SK-MEL-5 (cell line): ENCODE results near the gene DYDC1. TPM values are rescaled to one million over a fixed set of nuclear protein-coding genes. Genes with fewer than 3 reads are reported as not detected.
"Not testable (repeated sequence)": the region's sequence is repeated elsewhere in the genome, so short reads cannot be mapped to it uniquely, and the experiment has no call there.

Experiments used
- DNase-seq: peaks from one replicate; pipeline ENCODE4 v3.0.0-alpha.2; 2016; ENCODE audit warnings: low read depth, low spot score
- in situ Hi-C: cut with HindIII; loops from 2 replicates; pipeline ENCODE4 v1.10.0; 2016; ENCODE audit warnings: low sequenced_read_pairs, high pct_unique_total_duplicates, low pct_unique_long_range_greater_than_20kb
- total RNA-seq: library from RNA; depleted of rRNA; stranded (reverse); fragments of >200 nt; shearing (Covaris generic); gene quantifications from 2 replicates; pipeline ENCODE4 v1.2.3, GENCODE V29; 2014

DYDC1 gene
- total RNA-seq, 1 experiment from 2014 or later = not detected

DNA sequence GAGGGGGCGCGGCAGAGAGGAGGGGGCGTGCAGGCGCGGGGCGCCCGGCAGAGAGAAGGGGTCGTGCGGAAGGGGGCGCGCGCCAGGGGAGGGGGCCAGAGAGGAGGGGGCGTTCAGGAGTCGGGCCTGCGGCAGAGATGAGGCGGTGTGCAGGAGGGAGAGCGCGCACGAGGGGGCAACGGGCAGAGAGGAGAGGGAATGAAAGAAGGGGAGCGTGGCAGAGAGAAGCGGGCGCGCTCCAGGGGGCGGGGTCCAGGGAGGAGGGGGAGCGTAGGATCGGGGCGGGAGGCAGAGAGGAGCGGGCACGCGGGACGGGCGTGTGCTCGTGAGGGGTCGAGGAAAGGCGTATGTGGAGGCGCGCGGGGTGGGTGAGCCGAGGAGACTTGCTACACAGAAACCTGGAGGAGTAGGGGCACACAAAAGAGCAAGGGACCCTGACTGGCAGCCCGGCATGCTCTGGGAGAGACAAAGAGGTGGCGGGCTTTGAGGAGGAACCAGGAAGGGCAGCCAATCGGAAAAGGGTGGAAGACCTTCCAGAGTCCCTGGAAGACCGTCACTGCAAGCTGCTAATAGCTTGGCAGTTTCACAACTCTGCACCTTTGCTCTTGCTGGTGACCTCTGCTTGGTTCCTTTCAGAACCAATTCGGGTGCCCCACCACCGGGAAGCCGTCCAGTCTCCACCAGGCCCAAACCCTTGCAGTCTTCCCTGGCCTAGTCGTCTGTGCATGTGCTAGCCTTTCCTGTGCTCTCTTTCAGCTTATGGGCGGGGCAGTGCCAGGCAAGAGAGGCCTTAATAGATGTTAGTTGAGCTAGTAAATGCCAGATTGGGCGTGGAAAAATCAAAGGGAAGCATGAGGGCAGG lies 665 bp upstream of the DYDC1 start:
- no peak for DNase-seq
- in situ Hi-C loops = no loop called here

- in situ Hi-C loops = no loop called here
Observed at GRCh38 chr10:80351220-80351619, 5.3 kb downstream of the DYDC1 start.

DNA sequence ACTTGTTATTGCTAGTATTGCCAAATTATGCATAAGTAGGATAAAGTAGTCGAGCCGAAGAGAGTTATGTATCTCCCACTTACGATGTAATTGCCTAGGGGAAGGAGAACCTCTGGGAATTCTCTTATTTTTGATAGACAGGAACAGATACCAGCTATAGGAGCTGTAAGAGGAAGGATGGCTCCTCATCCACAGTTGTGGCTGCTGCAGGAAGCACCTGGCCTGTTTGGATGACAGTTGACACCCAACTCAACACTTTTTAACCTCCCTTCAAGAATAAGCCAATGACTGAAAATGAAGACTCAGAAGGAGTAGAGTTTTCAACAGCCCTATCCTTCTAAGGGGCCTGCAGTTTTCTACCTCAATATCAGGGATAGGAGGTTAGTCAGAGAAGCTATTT lies 6.3 kb downstream of the DYDC1 start:
- in situ Hi-C loops = no loop called here
- DNase-seq = no peak

More at GRCh38 chr10:80351220-80351619, 5.3 kb downstream of the DYDC1 start:
- no peak for DNase-seq

GRCh38 chr10:80344912-80345311 lies 11.6 kb downstream of the DYDC1 start:
- no peak for DNase-seq
- in situ Hi-C loops = no loop called here

DNA sequence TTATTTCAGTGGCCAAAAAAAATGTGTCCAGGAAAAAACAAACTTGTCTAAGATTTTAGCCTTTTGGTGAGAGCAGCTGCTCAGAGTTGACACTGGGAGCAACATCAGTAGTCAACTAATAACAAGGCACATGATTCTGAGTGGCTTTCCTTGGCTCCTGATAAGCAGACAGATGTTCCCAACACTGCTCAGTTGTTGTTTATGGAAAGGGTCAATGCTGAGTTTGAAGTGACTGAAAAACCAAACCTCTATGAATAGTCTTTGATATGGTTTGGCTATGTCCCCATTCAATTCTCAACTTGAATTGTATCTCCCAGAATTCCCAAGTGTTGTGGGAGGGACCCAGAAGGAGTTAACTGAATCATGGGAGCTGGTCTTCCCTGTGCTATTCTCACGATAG lies 12.3 kb downstream of the DYDC1 start:
- peak; percentile 15 for DNase-seq
- in situ Hi-C loops = no loop called here

DNA sequence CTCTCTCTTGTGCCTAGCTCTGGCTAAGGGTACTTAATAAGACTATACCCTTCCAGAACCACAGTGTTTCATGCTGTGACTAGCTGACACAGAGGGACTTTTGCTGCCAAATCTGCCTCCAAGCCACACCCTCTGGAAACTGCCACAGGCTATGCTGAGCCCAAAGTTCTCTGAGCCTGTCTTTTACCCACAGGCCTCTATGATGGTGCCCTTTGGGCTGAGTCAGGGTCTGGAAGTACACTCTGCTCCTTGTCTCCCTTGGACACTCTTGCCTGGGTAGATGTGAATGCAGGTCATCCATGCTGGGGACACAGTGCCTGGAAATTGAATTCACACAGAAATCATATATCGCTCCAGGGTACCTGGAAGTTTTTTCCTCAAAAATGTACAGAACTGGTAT lies 22.6 kb downstream of the DYDC1 start:
- in situ Hi-C loops = no loop called here
- DNase-seq = no peak

GRCh38 chr10:80324891-80325364 lies 31.6 kb downstream of the DYDC1 start:
- in situ Hi-C loops = no loop called here
- DNase-seq = no peak

- in situ Hi-C loops = no loop called here
- DNase-seq = peak; percentile 9
Observed at GRCh38 chr10:80324086-80324485, 32.5 kb downstream of the DYDC1 start.

DNA sequence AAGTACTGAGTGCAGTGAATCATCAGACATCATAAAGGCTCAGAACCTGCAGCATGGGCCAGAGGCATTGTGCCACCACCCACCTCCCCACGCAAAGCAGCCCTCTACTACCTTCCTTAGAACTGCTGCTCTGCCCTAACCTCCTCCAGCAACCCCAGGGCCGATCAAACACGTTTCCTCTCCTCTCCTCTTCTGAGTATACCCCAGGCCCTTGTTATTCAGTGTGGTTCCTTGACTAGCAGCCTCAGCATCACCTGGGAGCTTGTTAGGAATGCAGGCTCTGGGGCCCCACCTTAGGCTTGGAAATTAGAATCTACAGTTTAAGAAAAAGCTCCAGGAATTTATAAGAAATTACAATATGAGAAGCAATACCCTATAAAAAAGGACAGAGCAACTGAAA lies 33.2 kb downstream of the DYDC1 start:
- in situ Hi-C loops = no loop called here
- DNase-seq = no peak

DNA sequence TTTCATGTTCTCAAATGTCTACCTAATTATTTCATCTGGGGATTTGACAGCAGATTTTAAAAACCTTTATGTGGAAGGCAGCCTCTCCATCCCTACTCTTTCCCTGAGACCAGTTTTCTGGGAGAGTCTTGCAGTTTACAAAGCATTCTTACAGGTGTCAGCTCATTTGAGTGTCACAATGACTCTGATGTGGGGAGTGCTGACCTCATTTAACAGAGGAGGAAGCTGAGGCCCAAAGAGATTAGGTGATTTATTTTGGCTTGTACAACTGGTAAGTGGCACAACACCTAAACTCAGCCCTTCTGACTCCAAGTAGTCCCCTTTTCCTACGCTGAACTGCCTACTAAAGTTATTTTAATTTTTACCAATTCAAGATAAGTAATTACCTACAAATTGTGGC lies 33.8 kb downstream of the DYDC1 start:
- in situ Hi-C loops = no loop called here
- DNase-seq = no peak

GRCh38 chr10:80322158-80322557 lies 34.4 kb downstream of the DYDC1 start:
- DNase-seq = peak; percentile 43
- in situ Hi-C loops = no loop called here

GRCh38 chr10:80321183-80321582 lies 35.4 kb downstream of the DYDC1 start:
- in situ Hi-C loops = no loop called here

GRCh38 chr10:80320377-80320776 lies 36.2 kb downstream of the DYDC1 start:
- DNase-seq = no peak
- in situ Hi-C loops = no loop called here

More at GRCh38 chr10:80321183-80321582, 35.4 kb downstream of the DYDC1 start:
- no peak for DNase-seq

GRCh38 chr10:80319725-80320290 lies 36.7 kb downstream of the DYDC1 start:
- no peak for DNase-seq
- in situ Hi-C loops = no loop called here

- in situ Hi-C loops = no loop called here
Observed at GRCh38 chr10:80319318-80319717, 37.2 kb downstream of the DYDC1 start.

DNA sequence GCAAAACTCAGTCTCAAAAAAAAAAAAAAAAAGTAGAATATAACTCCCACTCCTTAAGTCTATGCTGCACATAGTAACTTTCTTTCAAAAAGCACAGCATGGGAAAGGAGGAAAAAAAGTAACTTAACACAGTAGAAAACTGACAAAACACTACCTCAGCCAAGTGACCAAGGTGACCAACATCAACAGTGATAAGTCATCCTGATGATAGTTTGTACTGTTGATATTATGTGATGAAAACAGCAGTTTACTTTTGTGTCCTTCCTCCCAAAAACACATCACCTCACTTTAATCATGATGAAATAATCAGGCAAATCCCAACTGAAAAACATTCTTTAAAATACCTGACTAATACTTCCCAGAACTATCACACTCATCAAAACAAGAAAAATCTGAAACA lies 37.8 kb downstream of the DYDC1 start:
- no peak for DNase-seq
- in situ Hi-C loops = no loop called here

More at GRCh38 chr10:80319318-80319717, 37.2 kb downstream of the DYDC1 start:
- DNase-seq = no peak

DNA sequence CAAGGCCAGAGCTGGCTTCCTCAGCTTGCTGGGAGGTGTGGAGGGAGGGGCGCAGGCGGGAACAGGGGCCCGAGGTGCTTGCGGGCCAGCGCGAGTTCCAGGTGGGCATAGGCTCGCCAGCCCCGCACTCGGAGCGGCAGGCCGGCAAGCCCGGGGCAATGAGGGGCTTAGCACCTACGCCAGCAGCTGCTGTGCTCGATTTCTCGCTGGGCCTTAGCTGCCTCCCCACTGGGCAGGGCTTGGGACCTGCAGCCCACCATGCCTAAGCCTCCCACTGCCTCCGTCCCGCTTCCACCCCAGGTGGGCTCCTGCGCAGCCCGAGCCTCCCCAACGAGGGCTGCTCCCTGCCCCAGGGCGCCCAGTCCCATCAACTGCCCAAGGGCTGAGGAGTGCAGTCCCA lies 41.2 kb downstream of the DYDC1 start:
- no peak for DNase-seq
- in situ Hi-C loops = no loop called here

DNA sequence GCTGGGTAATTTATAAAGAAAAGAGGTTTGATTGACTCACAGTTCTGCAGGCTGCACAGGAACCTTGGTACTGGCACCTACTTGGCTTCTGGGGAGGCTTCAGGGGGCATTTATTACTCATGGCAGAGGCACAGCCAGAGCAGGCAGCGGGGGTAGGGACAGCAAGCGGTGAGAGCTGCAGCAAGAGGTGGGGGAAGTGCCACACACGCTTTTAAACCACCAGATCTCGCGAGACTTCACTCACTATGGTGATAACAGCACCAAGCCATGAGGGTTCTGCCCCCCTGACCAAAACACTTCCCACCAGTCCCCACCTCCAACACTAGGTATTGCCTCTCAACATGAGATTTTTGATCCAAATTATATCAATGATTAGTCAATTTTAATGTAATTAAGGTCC lies 43.0 kb downstream of the DYDC1 start:
- in situ Hi-C loops = no loop called here
- no peak for DNase-seq

DNA sequence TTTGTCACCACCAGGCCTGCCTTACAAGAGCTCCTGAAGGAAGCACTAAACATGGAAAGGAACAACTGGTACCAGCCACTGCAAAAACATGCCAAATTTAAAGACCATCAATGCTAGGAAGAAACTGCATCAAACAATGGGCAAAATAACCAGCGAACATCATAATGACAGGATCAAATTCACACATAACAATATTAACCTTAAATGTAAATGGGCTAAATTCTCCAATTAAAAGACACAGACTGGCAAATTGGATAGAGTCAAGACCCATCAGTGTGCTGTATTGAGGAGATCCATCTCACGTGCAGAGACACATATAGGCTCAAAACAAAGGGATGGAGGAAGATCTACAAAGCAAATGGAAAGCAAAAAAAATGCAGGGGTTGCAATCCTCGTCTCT lies 50.6 kb downstream of the DYDC1 start:
- DNase-seq, in situ Hi-C loops: not testable (repeated sequence)
